ENCODE data around the gene C10orf71. TPM values are rescaled to one million over a fixed set of nuclear protein-coding genes. Genes with fewer than 3 reads are reported as not detected.

The C10orf71 gene
- total RNA-seq, 1 donor from 2014 or later = not detected

- no peak for TF ChIP-seq CTCF (conservative IDR thresholded peaks at IDR 0.05)
- peaks cover 5% of the 10 kb centered on the region for H3K27me3 Mint-ChIP-seq
- H3K27ac Mint-ChIP-seq = no peak overlapping the region
- no peak for DNase-seq (ENCODE audit: extremely low spot score, unreplicated experiment)
- no peaks in the 10 kb centered on the region for H3K36me3 Mint-ChIP-seq
- H3K4me3 Mint-ChIP-seq = no peak overlapping the region
- H3K9me3 Mint-ChIP-seq = peaks cover 3% of the 10 kb centered on the region
- no peaks in the 10 kb centered on the region for H3K4me1 Mint-ChIP-seq (ENCODE audit: unreplicated experiment)
Measured at GRCh38 chr10:49260644-49261296, 38.2 kb upstream of the C10orf71 start.

GRCh38 chr10:49263591-49263990, 35.4 kb upstream of the C10orf71 start:
- no peaks in the 10 kb centered on the region for H3K36me3 Mint-ChIP-seq
- no peak for DNase-seq (ENCODE audit: extremely low spot score, unreplicated experiment)

GRCh38 chr10:49264177-49264677, 34.7 kb upstream of the C10orf71 start:
- H3K4me3 Mint-ChIP-seq = no peak overlapping the region
- no peak for TF ChIP-seq CTCF (conservative IDR thresholded peaks at IDR 0.05)
- no peaks in the 10 kb centered on the region for H3K36me3 Mint-ChIP-seq
- H3K27me3 Mint-ChIP-seq = no peaks in the 10 kb centered on the region
- no peaks in the 10 kb centered on the region for H3K4me1 Mint-ChIP-seq (ENCODE audit: unreplicated experiment)
- DNase-seq (ENCODE audit: extremely low spot score, unreplicated experiment) = no peak
- no peak overlapping the region for H3K27ac Mint-ChIP-seq
- H3K9me3 Mint-ChIP-seq = peaks cover 9% of the 10 kb centered on the region

More at GRCh38 chr10:49263591-49263990, 35.4 kb upstream of the C10orf71 start:
- no peak for TF ChIP-seq CTCF (conservative IDR thresholded peaks at IDR 0.05)
- Mint-ChIP-seq H3K9me3 (peaks cover 9% of the 10 kb centered on the region), H3K4me1 (ENCODE audit: unreplicated experiment) (no peaks in the 10 kb centered on the region), H3K27me3 (no peaks in the 10 kb centered on the region), H3K27ac (no peak overlapping the region), H3K4me3 (no peak overlapping the region)

- H3K27ac Mint-ChIP-seq = no peak overlapping the region
- H3K27me3 Mint-ChIP-seq = peaks cover 5% of the 10 kb centered on the region
- no peaks in the 10 kb centered on the region for H3K4me1 Mint-ChIP-seq (ENCODE audit: unreplicated experiment)
Measured at GRCh38 chr10:49265885-49266284, 33.1 kb upstream of the C10orf71 start.

GRCh38 chr10:49268185-49268584, 30.8 kb upstream of the C10orf71 start:
- no peak overlapping the region for H3K27ac Mint-ChIP-seq
- H3K36me3 Mint-ChIP-seq = no peaks in the 10 kb centered on the region
- no peak for DNase-seq (ENCODE audit: extremely low spot score, unreplicated experiment)
- H3K27me3 Mint-ChIP-seq = peaks cover 5% of the 10 kb centered on the region
- TF ChIP-seq CTCF (conservative IDR thresholded peaks at IDR 0.05) = no peak
- H3K9me3 Mint-ChIP-seq = peaks cover 9% of the 10 kb centered on the region
- H3K4me3 Mint-ChIP-seq = no peak overlapping the region
- H3K4me1 Mint-ChIP-seq (ENCODE audit: unreplicated experiment) = no peaks in the 10 kb centered on the region

More at GRCh38 chr10:49265885-49266284, 33.1 kb upstream of the C10orf71 start:
- TF ChIP-seq CTCF (conservative IDR thresholded peaks at IDR 0.05) = no peak
- Mint-ChIP-seq H3K9me3 (peaks cover 9% of the 10 kb centered on the region), H3K36me3 (no peaks in the 10 kb centered on the region), H3K4me3 (no peak overlapping the region)
- no peak for DNase-seq (ENCODE audit: extremely low spot score, unreplicated experiment)

Measured in type B pancreatic cell (in vitro differentiated cells).